ENCODE results near the gene DACH1. TPM values are rescaled to one million over a fixed set of nuclear protein-coding genes. Genes with fewer than 3 reads are reported as not detected.

The DACH1 gene
- total RNA-seq, 1 experiment from 2014 or later = not detected

- DNase-seq (ENCODE audit: low read depth, low spot score) (no peak), ATAC-seq (no peak)
- no peak overlapping the region for H3K4me3 ChIP-seq (replicated peaks in 1 of 2; ENCODE audit: low read depth in 1 of 2, low read length in 2 of 2)
- intact Hi-C loops (cut with micrococcal nuclease) = no loop called here
- no peaks in the 10 kb centered on the region for H3K9me2 ChIP-seq (ENCODE audit: insufficient read depth)
- no peaks in the 10 kb centered on the region for H3K36me3 ChIP-seq (ENCODE audit: control insufficient read depth in 1 of 2, insufficient read depth in 2 of 2, low read length in 2 of 2)
- H3K79me2 ChIP-seq (ENCODE audit: insufficient read depth, low read length) = no peaks in the 10 kb centered on the region
- TF ChIP-seq RAD21 (IDR thresholded peaks at IDR 0.05; ENCODE audit: low read depth) (no peak), EZH2phosphoT487 (IDR thresholded peaks at IDR 0.05; ENCODE audit: borderline replicate concordance) (no peak), REST (IDR thresholded peaks at IDR 0.05; ENCODE audit: low read depth) (no peak), CTCF (IDR thresholded peaks at IDR 0.05 in 2 of 3, conservative IDR thresholded peaks at IDR 0.05 in 1 of 3; ENCODE audit: borderline replicate concordance in 1 of 3, insufficient read depth in 1 of 3, low read depth in 2 of 3, low read length in 2 of 3) (no peak), ZNF274 (IDR thresholded peaks at IDR 0.05; ENCODE audit: low read depth, low read length) (no peak), POLR2A (IDR thresholded peaks at IDR 0.05; ENCODE audit: borderline replicate concordance, extremely low read depth, insufficient read depth, insufficient read length) (no peak), CBX3 (IDR thresholded peaks at IDR 0.05; ENCODE audit: low read depth) (no peak), MAX (IDR thresholded peaks at IDR 0.05) (no peak), ZFX (IDR thresholded peaks at IDR 0.05) (no peak), ELF1 (IDR thresholded peaks at IDR 0.05; ENCODE audit: borderline replicate concordance, low read depth) (no peak), SRF (IDR thresholded peaks at IDR 0.05; ENCODE audit: low read depth) (no peak), SIN3A (IDR thresholded peaks at IDR 0.05; ENCODE audit: low read depth) (no peak), EGR1 (IDR thresholded peaks at IDR 0.05; ENCODE audit: low read depth) (no peak), EZH2 (IDR thresholded peaks at IDR 0.05) (no peak), CEBPB (IDR thresholded peaks at IDR 0.05; ENCODE audit: low read depth) (no peak)
- ChIA-PET CTCF (no interaction called here), POLR2A (no interaction called here), RAD21 (ENCODE audit: low non-redundant PET in 1 of 2, low total read pairs in 2 of 2, uncharacterized antibody in 2 of 2, unreplicated experiment in 2 of 2) (no interaction called here)
- H2AFZ ChIP-seq (ENCODE audit: low read depth, low read length, poor library complexity, severe bottlenecking) = no peak overlapping the region
- no peaks in the 10 kb centered on the region for H3K4me1 ChIP-seq (ENCODE audit: control insufficient read depth in 1 of 2, insufficient read depth in 2 of 2, low read length in 2 of 2)
- H3K9ac ChIP-seq (ENCODE audit: low read length) = no peak overlapping the region
- H3K27ac ChIP-seq (ENCODE audit: low read depth, low read length) = no peak overlapping the region
- BruUV-seq (replicated peaks) = no TSS peak
- H3K27me3 ChIP-seq (ENCODE audit: insufficient read depth, low read length) = no peaks in the 10 kb centered on the region
- no peak overlapping the region for H3K4me2 ChIP-seq (ENCODE audit: low read length)
- no peaks in the 10 kb centered on the region for H4K20me1 ChIP-seq (ENCODE audit: insufficient read depth)
- no peaks in the 10 kb centered on the region; a peak in 1 of 4 replicates for H3K9me3 ChIP-seq (ENCODE audit: control insufficient read depth in 1 of 2, insufficient read depth in 1 of 2, low read depth in 1 of 2, low read length in 2 of 2)
Observed at GRCh38 chr13:71869274-71869673, 2.3 kb upstream of the DACH1 start.

All from HCT116 (cell line).